HG02798 (cell line): ENCODE data around the gene CCSER1.

Source experiments
- ATAC-seq: cut with Tn5 transposase; IDR thresholded peaks from one replicate; pipeline ENCODE4 v1.9.1; 2021; ENCODE audit warnings: mild to moderate bottlenecking; ENCODE audit not compliant: unreplicated experiment, poor library complexity

CCSER1 gene

DNA sequence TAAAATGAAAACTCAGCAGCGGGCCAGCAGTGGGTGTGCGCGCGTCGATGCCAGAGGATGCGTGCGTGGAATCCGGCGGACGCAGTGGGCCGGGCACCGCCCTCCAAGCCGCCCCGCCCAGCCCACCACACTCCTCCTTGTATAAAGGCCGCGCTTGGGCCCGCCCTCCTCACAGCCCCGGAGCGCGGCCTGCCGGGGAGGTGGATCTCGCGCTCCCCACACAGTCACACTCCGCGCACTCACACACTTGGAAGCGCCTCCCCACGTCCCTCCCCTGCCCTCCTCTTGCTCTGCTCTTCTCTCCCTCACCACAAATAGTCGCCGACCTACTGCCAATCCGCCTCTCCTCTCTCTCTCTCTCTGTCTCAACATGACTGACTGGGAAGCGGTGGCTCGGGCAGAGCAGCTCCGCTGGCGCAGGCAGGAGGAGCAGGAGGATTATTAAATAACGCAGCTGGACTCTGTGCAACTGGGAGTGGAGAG is at the start of gene CCSER1:
Gene CCSER1, plus strand, starts transcription at position 172 of the 483 bp plus-strand sequence.
- peak; percentile 91 for ATAC-seq

DNA sequence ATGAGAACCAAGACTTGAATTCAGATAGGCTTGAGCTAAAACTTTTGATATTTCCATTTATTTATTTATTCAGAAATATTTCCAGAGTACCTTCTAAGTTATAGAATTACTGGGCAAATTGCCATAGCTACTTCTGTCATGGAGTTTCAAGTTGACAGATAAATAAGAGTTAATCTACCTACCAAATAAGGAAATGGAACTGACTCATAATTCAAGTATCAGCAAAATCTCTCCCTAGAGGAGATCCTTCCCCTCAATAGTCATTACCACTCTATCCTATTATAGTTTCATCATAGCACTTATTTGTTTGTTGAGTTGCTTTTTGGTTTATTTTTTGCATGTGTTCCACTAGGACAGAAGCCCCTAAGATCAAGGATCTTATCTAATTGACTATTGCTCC is 48.8 kb upstream of the CCSER1 start:
- ATAC-seq, result peak; percentile 46

DNA sequence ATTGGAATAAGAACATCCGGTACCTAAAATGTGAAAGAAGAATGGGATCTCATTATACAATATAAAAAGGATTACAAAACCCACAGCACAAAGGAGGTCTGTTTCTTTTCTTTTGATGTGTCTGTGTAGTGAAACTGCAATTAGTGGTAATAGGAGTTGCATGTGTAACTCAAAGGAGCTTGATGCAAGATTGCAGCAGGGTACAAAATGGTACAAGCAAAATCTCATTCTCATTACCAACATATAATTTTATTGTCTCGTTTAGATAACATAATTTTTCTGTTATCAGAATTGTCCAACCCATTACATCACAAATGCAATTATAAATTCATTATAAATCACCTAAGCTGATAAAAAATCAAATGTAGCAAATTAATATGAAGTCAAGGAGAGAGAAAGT is 47.1 kb upstream of the CCSER1 start:
- ATAC-seq, result no peak

DNA sequence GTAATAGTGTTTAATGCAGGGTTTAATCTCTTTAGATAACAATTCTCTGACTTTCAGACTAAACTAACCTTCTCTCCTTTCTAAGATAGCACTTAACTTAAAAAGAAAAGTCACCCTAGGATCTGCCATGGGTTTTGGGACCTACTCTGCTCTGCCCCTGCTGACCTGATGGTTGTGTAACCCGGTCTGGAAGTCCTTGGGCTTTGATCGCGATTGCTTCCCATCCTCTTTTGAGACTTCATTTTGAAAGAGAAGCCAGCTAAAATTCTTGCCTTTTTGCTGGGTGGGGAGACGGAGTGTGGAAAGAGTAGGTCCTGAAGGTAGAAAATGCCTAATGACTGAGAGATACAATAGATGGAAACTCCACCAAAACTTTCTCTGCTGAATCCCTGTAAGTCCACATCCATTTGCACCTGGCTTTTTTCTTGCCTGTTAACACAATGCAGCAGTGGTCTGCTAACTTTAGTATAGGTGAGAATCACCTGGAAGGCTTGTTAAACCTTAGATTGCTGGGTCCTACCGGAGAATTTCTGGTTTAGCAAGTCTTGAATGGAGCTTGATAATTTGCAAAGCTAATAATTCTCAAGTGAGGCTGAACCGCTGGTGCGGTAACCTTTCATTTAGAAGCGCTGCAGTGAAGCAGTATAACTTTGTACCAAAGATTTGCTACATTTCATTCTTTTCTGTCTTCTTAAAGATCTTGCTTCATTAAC is 45.6 kb upstream of the CCSER1 start:
- ATAC-seq, result no peak

DNA sequence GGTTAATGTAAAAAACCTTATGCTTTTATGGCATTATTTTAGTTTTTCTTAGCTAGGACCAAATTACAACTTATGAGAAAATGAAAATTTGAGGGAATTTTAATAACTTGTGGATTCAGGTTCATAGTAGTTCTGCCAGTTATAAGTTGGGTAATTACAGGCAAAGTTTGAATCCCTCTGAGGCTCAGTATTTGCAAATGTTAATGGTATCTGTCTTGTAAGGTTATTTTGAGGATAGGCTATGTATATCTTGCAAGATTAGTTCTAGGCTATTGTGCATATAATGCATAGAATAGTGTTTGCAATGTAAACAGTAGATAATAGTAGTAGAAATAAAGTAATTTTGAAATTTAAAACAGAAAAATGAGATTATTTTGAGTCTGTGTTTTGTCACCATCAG is 44.7 kb upstream of the CCSER1 start:
- ATAC-seq, result no peak

DNA sequence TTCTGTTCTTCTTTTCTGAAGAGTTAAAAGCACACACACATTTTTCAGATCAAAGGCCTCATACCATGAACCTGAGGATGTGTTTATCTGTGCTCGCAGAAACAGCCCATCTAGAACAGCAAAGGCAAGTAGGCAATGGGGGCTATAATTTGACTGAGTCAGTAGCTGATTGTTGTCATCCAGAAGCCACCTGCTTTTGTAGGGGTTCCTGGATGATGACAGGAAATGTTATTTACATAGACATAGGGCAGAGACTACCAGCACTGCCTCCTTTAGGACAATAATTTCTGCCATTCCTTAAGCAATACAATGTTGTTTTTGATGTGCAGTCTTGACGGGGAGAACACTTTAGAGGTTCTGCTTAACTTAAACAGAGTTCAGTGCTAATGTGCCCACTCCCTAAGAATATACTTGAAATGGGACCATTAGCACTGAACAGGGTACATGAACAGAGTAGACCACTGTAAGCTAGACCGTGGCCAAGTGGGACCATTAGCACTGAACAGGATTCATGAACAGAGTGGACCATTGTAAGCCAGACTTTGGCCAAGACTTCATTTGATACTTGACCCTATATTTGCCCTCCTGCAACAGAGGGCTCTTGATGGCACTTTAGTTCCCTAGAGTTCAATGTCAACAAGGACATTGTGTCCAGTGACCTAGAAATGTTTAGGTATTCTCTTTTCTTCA is 42.8 kb upstream of the CCSER1 start:
- no peak for ATAC-seq

DNA sequence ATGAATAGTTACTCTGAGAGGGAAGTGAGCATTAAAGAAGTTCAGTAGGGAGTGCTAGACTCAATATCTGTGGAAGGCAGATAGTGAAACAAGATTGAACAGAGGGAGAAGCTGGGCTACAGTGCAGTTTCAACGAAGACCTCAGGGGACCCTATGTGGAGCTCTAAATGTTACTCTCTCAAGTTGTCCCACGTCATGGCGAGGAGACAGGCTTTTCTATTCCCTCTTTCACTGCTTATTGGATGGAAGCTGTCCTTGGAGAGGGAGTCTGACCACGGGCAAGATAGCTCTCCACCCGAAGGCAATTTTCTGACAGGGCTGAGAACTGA is 42.3 kb upstream of the CCSER1 start:
- no peak for ATAC-seq

DNA sequence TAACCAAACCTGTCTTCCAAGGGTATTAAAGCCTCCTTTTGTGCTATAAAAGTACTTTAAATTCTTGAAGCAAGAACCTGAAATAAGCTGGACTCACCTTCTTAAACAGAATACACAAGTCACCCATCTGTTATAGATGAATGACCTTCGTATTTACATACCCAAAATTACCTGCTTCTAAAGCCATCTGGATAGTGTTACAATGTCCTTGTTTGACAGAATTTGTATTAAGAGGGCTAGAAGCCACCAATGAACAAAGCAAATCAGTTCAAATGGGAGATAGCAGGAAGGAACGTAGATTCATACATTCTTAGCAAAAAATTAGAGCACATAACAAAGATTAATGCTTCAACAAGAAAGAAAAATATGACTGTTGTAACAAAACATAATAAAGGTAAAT is 33.7 kb upstream of the CCSER1 start:
- no peak for ATAC-seq

DNA sequence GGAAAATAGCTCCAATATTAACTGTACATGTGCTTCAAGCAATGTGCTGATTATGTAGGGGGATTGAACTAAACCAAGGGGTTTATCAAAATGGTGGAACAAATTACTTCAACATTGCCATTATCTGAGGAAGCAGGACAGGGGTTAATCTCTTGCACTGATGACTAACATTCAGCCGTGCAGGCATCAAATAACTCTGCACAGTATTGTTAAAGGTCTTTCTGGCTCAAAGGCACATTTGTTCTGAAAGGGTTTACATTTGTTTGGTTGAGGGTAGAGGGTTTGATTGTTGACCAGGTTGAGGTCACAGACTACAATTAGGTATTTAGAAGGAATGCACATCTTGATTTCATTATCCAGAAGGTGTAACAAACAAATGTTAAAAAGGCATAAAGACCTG is 32.2 kb upstream of the CCSER1 start:
- no peak for ATAC-seq

DNA sequence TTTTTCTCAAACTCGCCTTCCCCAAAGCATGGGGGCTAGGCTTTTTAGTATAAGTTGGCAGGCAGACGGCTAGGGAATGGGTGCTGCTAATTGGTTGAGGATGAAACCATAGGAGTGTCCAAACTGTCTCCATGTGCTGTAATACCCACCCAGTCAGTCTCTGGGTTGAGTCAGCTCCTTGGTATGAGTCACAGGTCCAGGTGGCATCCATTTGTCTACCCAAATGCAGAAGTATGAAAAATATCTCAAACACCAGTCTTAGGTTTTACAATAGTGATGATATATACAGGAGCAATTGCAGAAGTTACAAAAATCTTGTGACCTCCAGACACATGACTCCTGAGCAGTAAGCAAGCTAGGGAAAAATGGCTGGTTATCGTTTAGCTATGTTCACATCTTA is 27.4 kb upstream of the CCSER1 start:
- ATAC-seq, result peak; percentile 42

DNA sequence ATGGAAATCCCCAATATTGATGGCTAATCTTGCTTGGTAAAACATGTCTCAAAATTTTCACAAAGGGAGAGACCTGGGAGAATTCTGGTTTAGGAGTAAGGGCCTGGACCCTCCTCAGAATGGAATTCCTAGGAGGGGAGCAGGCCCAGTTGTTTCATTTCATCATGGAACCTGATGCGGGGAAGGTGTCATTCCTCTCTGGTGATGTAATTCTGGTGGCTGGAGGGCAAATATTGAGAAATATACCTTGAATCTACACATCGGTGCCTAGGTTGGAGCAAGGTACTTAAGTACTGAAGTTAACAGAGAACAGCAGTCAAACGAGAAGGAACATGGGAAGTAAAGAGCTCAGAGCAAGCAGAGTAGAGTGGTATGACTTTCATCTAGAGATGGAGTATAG is 23.2 kb upstream of the CCSER1 start:
- ATAC-seq, result no peak

DNA sequence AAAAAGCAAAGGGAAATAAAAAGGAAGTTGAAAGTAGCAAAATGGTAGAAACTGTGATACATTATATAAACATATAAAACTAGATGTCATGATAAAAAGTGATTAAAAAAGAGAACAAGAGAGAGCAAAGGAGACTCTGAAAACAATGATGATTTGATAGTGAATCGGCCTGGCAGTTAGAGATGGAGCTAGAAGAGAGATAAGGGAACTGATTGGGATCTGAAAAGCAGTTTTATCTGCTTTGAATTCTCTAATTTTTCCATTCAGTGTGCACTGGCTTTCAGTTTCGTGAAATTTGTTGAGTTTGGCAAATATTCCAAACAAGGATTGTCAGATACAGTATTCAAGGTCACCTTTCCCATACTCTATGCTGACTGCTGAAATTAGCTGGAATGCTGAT is 21.9 kb upstream of the CCSER1 start:
- ATAC-seq, result no peak

DNA sequence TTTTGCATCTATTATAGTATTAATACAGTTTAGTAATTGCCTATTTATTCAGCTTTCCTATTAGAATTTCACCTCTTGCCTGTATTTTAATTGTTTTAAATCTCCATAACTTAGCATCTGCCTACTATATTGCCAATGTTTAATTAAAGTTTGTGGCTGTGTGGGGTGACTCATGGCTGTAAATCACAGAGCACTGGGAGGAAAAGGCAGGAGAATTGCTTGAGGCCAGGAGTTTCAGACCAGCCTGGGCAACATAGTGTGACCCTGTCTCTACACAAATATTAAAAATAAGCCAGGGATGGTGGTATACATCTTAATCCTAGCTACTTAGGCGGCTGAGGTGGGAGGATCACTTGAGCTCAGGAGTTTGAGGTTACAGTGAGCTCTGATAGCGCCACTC is 14.5 kb upstream of the CCSER1 start:
- no peak for ATAC-seq

DNA sequence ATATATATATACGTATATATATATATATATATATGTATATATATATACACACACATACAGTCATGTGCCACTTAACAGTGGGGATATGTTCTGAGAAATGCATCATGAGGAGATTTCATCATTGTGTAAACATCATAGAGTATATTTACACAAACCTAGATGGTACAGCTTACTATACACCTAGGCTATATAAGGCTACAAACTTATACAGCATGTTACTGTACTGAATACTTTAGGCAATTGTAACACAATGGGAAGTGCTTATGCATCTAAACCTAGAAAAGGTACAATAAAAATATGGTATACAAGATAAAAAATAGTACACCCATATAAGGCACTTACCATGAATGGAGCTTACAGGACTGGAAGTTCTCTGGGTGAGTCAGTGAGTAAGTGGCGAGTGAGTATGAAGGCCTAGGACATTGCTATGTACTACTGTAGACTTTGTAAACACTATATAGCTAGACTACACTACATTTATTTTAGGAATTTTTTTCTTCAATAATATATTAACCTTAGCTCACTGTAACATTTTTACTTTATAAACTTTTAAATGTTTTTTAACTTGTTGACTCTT is 13.2 kb upstream of the CCSER1 start:
- ATAC-seq, result no peak

DNA sequence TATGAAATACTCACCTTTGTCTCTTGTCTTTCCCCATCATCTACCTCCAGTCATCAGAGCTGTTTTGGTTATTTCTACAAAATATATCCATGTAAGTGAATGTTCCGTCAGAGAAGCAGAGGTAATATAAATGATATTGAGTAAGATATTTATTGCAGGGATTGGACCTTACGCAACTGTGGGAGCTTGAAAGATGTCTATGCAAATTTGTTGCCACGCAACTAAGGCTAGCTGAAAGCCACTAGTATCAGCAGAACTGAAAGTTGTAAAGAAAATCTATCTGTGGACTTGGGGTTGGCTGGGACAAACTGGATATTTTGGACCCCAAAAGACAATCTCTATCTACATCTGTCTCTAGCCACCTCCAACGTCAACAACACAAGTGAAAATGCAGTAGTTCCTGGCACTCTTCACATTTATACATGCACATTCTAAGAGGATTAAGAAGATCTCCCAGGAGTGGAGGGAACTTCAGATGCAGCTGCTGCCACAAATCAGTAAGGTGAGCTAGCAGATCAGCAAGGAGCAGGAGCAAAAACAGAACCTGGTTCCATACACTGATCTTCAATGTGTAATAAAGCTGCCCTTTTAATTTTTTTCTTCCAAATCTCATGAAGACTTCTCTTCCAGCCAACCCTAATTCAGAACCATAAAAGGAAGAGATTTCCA is 8.5 kb upstream of the CCSER1 start:
- ATAC-seq, result peak; percentile 89

DNA sequence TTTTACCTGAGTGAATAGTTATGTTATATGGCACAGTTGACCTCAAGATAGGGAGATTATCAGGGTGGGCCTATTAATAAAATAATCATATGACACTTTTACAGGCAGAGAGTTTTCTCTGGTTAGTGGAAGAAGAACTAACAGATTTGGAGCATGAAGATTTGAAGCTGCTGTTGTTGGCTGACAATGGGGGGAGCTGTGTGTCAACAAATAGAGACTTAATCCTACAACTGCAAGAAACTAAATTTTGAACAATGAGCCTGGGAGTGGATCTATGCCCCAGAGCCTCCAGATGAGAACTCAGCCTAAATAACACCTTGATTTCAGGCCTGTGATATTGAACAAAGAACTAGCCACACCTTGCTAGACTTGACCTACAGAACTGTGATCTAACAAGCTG is 7.2 kb upstream of the CCSER1 start:
- ATAC-seq, result no peak

DNA sequence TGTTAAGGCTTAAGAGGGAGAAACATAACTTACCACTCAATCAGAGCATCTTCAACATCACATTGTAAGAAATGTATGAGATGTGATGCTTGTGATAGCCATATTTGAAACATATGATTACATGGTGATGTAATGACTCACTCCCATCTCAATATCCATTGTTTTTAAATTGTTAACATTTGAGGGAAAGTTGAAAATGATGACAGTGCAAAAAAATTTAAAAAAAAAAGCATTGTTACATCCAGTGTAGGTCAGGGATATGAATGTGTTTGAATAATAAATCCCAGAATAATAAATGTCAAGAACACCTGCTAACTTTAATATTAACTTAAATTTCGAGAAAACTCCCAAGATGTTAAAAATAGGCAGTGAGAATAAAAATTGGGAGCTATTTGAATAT is 6.4 kb upstream of the CCSER1 start:
- no peak for ATAC-seq

DNA sequence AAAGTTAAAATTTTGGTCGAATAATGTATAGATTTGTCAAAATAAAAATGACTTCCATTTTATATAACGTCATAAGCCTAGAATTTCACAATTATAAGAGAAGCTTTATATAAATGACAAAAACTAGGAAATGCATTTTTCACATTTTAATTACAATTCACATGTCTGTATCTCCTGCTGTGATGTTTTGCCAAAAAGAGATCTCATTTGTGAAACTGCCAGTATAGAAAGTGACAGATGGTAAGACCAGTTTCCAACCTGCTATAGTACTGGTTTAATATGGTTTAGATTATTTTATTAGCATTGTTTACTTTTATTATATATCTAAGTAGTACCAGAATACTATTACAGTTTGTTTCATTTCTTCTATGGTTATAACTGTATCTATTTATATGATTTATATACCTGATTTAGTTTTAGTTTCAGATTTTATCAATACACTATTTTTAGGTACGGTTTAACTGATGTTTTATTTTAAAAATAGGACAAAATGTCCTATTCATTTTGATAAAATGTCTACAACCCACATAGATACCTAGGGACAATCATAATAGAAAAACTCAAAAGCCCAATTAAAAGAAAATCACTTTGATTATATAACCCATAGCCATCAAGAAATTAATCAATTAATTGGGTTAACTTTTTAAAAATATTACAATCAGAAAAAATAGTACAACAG is 5.4 kb upstream of the CCSER1 start:
- ATAC-seq, result no peak

DNA sequence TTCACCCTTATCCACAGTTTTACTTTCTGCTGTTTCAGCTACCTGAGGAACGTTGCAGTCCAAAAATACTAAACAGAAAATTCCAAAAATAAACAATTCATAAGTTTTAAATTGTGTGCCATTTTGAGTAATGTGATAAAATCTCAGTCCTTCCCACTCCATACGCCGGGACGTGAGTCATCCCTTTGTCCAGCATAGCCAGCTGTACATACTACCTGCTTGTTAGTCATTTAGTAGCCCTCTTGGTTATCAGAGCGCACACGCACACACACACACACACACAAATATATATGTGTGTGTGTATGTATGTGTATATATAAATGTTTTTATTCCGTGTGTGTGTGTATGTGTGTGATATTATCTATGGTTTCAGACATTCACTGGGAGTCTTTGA is 4.8 kb upstream of the CCSER1 start:
- no peak for ATAC-seq

DNA sequence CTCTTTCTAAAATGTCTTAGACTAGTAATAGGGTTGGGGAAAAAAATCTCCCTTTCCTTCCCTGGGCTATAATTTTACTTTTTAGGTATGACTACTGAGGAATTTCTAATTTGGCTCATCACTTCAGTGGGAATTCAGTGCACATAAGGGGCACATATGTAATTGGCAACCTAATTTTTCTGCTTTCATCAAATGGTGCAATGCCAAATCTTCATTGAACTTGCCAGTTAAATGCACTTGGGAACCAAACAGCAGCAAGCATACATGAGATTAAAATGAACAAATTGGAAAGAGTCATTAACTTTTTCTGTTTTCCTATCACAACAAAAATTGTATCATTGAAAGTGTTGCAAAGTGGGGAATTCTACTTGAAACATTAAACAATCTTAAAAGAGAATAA is 2.9 kb upstream of the CCSER1 start:
- ATAC-seq, result no peak

DNA sequence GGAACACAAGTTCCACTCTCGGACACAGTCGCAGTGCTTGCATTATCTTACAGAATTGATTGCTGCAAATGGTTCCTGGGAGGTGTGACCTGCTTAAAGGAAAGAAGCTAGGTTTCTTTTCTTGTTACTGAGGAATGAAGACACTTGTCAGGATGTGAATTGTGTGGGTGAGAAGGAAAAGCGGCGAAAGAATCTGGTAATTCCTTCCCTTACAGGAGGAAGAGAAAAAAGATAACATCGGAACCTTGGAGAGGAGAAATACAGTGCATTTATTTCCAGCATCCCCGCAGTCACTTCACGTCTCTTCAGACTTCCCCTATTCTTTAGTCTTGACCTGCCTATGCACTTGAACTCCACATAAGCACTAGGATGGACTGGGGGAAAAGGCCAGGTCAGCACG is 389 bp upstream of the CCSER1 start:
- ATAC-seq, result no peak
